HEK293T (cell line): ENCODE measurements around the gene HGD.

ENCODE experiments used
- CTCF ChIA-PET: fragments of 350-600 bp; formaldehyde crosslinking; extraction: SDS; loops from one replicate; lab custom pipeline; 2021; ENCODE audit warnings: antibody characterized with exemption, inconsistent platforms; lab: Yijun Ruan, JAX
- POLR2A ChIA-PET: fragments of 350-600 bp; formaldehyde crosslinking; extraction: SDS; loops from one replicate; lab custom pipeline; 2020; ENCODE audit warnings: antibody characterized with exemption, inconsistent platforms; lab: Yijun Ruan, JAX
- DNase-seq: peaks from one replicate; pipeline ENCODE4 v3.0.0; 2012; ENCODE audit warnings: mixed read lengths; ENCODE audit errors: extremely low spot score
- ARNT ChIP-seq: fragments of 450-650 bp; IDR thresholded peaks from 2 replicates; pipeline ENCODE4 v1.6.1; 2017; ENCODE audit warnings: mild to moderate bottlenecking
- BHLHE40 ChIP-seq: fragments of 450-650 bp; IDR thresholded peaks from 2 replicates; pipeline ENCODE4 v1.6.1; 2016; ENCODE audit warnings: mild to moderate bottlenecking, moderate library complexity, borderline replicate concordance
- CTBP1 ChIP-seq: fragments of 450-650 bp; IDR thresholded peaks from 2 replicates; pipeline ENCODE4 v1.6.1; 2016; ENCODE audit warnings: borderline replicate concordance
- ELF4 ChIP-seq: fragments of 450-650 bp; IDR thresholded peaks from 2 replicates; pipeline ENCODE4 v1.6.1; 2017; ENCODE audit warnings: antibody characterized with exemption
- FOXA1 ChIP-seq: fragments of 450-650 bp; IDR thresholded peaks from 2 replicates; pipeline ENCODE4 v1.6.1; 2016; ENCODE audit warnings: mild to moderate bottlenecking
- FOXK2 ChIP-seq: fragments of 450-650 bp; IDR thresholded peaks from 2 replicates; pipeline ENCODE4 v1.6.1; 2016; ENCODE audit warnings: mild to moderate bottlenecking
- FOXM1 ChIP-seq: fragments of 450-650 bp; IDR thresholded peaks from 2 replicates; pipeline ENCODE4 v1.6.1; 2017; ENCODE audit warnings: mild to moderate bottlenecking, borderline replicate concordance
- HDGF ChIP-seq: fragments of 450-650 bp; IDR thresholded peaks from 2 replicates; pipeline ENCODE4 v1.6.1; 2017; ENCODE audit warnings: antibody characterized with exemption, borderline replicate concordance
- L3MBTL2 ChIP-seq: fragments of 450-650 bp; conservative IDR thresholded peaks from 2 replicates; pipeline ENCODE4 v1.6.1; 2016; ENCODE audit warnings: mild to moderate bottlenecking
- LEF1 ChIP-seq: fragments of 450-650 bp; IDR thresholded peaks from 2 replicates; pipeline ENCODE4 v1.6.1; 2017; ENCODE audit warnings: mild to moderate bottlenecking, borderline replicate concordance
- NFRKB ChIP-seq: fragments of 450-650 bp; IDR thresholded peaks from 2 replicates; pipeline ENCODE4 v1.6.1; 2016; ENCODE audit warnings: mild to moderate bottlenecking, moderate library complexity
- PKNOX1 ChIP-seq: fragments of 450-650 bp; IDR thresholded peaks from 2 replicates; pipeline ENCODE4 v1.6.1; 2016
- SP1 ChIP-seq: fragments of 450-650 bp; IDR thresholded peaks from 2 replicates; pipeline ENCODE4 v1.6.1; 2017
- SUZ12 ChIP-seq: fragments of 450-650 bp; IDR thresholded peaks from 2 replicates; pipeline ENCODE4 v1.6.1; 2016; ENCODE audit warnings: mild to moderate bottlenecking
- TARDBP ChIP-seq: fragments of 450-650 bp; IDR thresholded peaks from 2 replicates; pipeline ENCODE4 v1.6.1; 2016
- ZNF384 ChIP-seq: fragments of 450-650 bp; IDR thresholded peaks from 2 replicates; pipeline ENCODE4 v1.6.1; 2016

Gene HGD

GRCh38 chr3:120659285-120659684 is 22.8 kb downstream of the HGD start:
- no peak for DNase-seq
- ChIA-PET CTCF (no interaction called here), POLR2A (no interaction called here)
- TF ChIP-seq SUZ12: no peak
- TF ChIP-seq L3MBTL2: no peak
- TF ChIP-seq FOXK2: no peak
- no peak for TF ChIP-seq ARNT

GRCh38 chr3:120652896-120653545 is 29.0 kb downstream of the HGD start:
- ChIA-PET CTCF (no interaction called here), POLR2A (no interaction called here)
- no peak for DNase-seq
- no peak for TF ChIP-seq FOXM1
- TF ChIP-seq HDGF: no peak
- TF ChIP-seq ELF4: no peak
- TF ChIP-seq FOXA1: no peak
- no peak for TF ChIP-seq ZNF384
- TF ChIP-seq FOXK2: no peak
- no peak for TF ChIP-seq BHLHE40
- TF ChIP-seq PKNOX1: no peak
- no peak for TF ChIP-seq L3MBTL2
- no peak for TF ChIP-seq CTBP1

GRCh38 chr3:120652281-120652680 is 29.8 kb downstream of the HGD start:
- TF ChIP-seq HDGF: no peak
- no peak for TF ChIP-seq TARDBP
- TF ChIP-seq PKNOX1: no peak
- no peak for TF ChIP-seq BHLHE40
- no peak for TF ChIP-seq CTBP1
- no peak for TF ChIP-seq FOXK2
- TF ChIP-seq L3MBTL2: no peak
- no peak for TF ChIP-seq FOXA1
- no peak for TF ChIP-seq ZNF384
- TF ChIP-seq ARNT: no peak
- no peak for TF ChIP-seq NFRKB
- no peak for TF ChIP-seq ELF4
- no peak for TF ChIP-seq FOXM1
- no peak for TF ChIP-seq LEF1
- POLR2A ChIA-PET: no interaction called here
- DNase-seq: no peak
- CTCF ChIA-PET: no interaction called here

- ChIA-PET POLR2A (no interaction called here), CTCF (no interaction called here)
- no peak for TF ChIP-seq LEF1
- no peak for DNase-seq
These were observed 31.7 kb downstream of the HGD start for GRCh38 chr3:120650311-120650710.

- POLR2A ChIA-PET: no interaction called here
- DNase-seq: no peak
- CTCF ChIA-PET: no interaction called here
- TF ChIP-seq TARDBP (no peak), FOXM1 (no peak)
These were observed 32.2 kb downstream of the HGD start for GRCh38 chr3:120649830-120650233.

- DNase-seq: no peak
- TF ChIP-seq HDGF: no peak
- no peak for TF ChIP-seq SP1
- no peak for TF ChIP-seq FOXM1
- no peak for TF ChIP-seq ARNT
- TF ChIP-seq ELF4: no peak
- TF ChIP-seq CTBP1: no peak
- no peak for TF ChIP-seq SUZ12
- TF ChIP-seq BHLHE40: no peak
- no peak for TF ChIP-seq PKNOX1
- TF ChIP-seq TARDBP: no peak
- TF ChIP-seq ZNF384: no peak
- no peak for TF ChIP-seq L3MBTL2
- no peak for TF ChIP-seq NFRKB
- POLR2A ChIA-PET: no interaction called here
These were observed 33.7 kb downstream of the HGD start for GRCh38 chr3:120648290-120648689.

GRCh38 chr3:120646771-120647432 is 35.1 kb downstream of the HGD start:
- TF ChIP-seq SUZ12 (no peak), NFRKB (no peak), ZNF384 (no peak), ELF4 (no peak), FOXK2 (no peak), HDGF (no peak), ARNT (no peak)
- ChIA-PET CTCF (no interaction called here), POLR2A (interaction anchor here (0.9 kb wide), 1 partner anchor 51 kb away, joined by 3 read pairs; the partner anchor contains the start of gene NDUFB4)
- DNase-seq: no peak

More at GRCh38 chr3:120648290-120648689, 33.7 kb downstream of the HGD start:
- CTCF ChIA-PET: no interaction called here
